Liver (tissue), 9 donors: ENCODE measurements around the gene BTN2A1. TPM values are rescaled to one million over a fixed set of nuclear protein-coding genes. Genes with fewer than 3 reads are reported as not detected.
"Not testable (repeated sequence)": the region's sequence is repeated elsewhere in the genome, so short reads cannot be mapped to it uniquely, and the experiment has no call there.

Experiments used
- DNase-seq: peaks from one replicate; pipeline ENCODE4 v3.0.0-alpha.2; 2017; ENCODE audit warnings: low spot score
- H3K27ac ChIP-seq, 2 donors: one replicate each; pipeline ENCODE4 v1.7.0; 2013; ENCODE audit warnings: inconsistent platforms in 2 of 2, low read length in 2 of 2, control low read depth in 1 of 2, low read depth in 1 of 2, mild to moderate bottlenecking in 1 of 2
- H3K27me3 ChIP-seq, 4 donors: one replicate each; pipeline versions ENCODE4 v1.6.1 to v1.7.0; 2013; ENCODE audit warnings: low read length in 3 of 4, inconsistent platforms in 1 of 4, mild to moderate bottlenecking in 1 of 4, moderate library complexity in 1 of 4; ENCODE audit not compliant: control insufficient read depth in 4 of 4, insufficient read depth in 4 of 4
- H3K36me3 ChIP-seq, 4 donors: one replicate each; pipeline versions ENCODE4 v1.6.1 to v1.7.0; 2013; ENCODE audit warnings: low read length in 3 of 4, mild to moderate bottlenecking in 3 of 4, low read depth in 1 of 4, moderate library complexity in 1 of 4; ENCODE audit not compliant: control insufficient read depth in 4 of 4, insufficient read depth in 3 of 4
- H3K4me1 ChIP-seq, 4 donors: one replicate each; pipeline versions ENCODE4 v1.6.1 to v1.7.0; 2013; ENCODE audit warnings: low read length in 3 of 4, mild to moderate bottlenecking in 3 of 4, moderate library complexity in 1 of 4; ENCODE audit not compliant: control insufficient read depth in 4 of 4, insufficient read depth in 4 of 4
- H3K4me3 ChIP-seq, 3 donors: one replicate each; pipeline versions ENCODE4 v1.6.1 to v1.7.0; 2013; ENCODE audit warnings: low read length in 3 of 3, control low read depth in 1 of 3, low read depth in 1 of 3, mild to moderate bottlenecking in 1 of 3
- H3K9ac ChIP-seq, 2 donors: one replicate each; pipeline ENCODE4 v1.7.0; 2013; ENCODE audit warnings: low read length in 2 of 2, mild to moderate bottlenecking in 2 of 2, moderate library complexity in 2 of 2, control low read depth in 1 of 2, low read depth in 1 of 2
- H3K9me3 ChIP-seq, 4 donors: one replicate each; pipeline versions ENCODE4 v1.6.1 to v1.7.0; 2013; ENCODE audit warnings: low read length in 3 of 4; ENCODE audit not compliant: control insufficient read depth in 4 of 4
- EGR1 ChIP-seq, 2 donors: IDR thresholded peaks; 2 replicates each; pipeline ENCODE4 v1.6.1; 2016 to 2018; ENCODE audit warnings: antibody characterized with exemption in 2 of 2, low read depth in 2 of 2
- FOXA1 ChIP-seq: IDR thresholded peaks from 2 replicates; pipeline ENCODE4 v1.6.1; 2016; ENCODE audit warnings: antibody characterized with exemption
- GABPA ChIP-seq, 2 donors: IDR thresholded peaks in 1 of 2; conservative IDR thresholded peaks in 1 of 2; 2 replicates each; pipeline ENCODE4 v1.6.1; 2016; ENCODE audit warnings: antibody characterized with exemption in 2 of 2, mild to moderate bottlenecking in 1 of 2, moderate library complexity in 1 of 2
- HNF4A ChIP-seq, 2 donors: conservative IDR thresholded peaks; 2 replicates each; pipeline ENCODE4 v1.6.1; 2016; ENCODE audit warnings: antibody characterized with exemption in 2 of 2, mild to moderate bottlenecking in 2 of 2
- HNF4G ChIP-seq: IDR thresholded peaks from 2 replicates; pipeline ENCODE4 v1.6.1; 2016; ENCODE audit warnings: antibody characterized with exemption
- RAD21 ChIP-seq, 2 donors: IDR thresholded peaks; 2 replicates each; pipeline ENCODE4 v1.6.1; 2016; ENCODE audit warnings: antibody characterized with exemption in 2 of 2, mild to moderate bottlenecking in 2 of 2
- RXRA ChIP-seq, 2 donors: IDR thresholded peaks; 2 replicates each; pipeline ENCODE4 v1.6.1; 2017 to 2018; ENCODE audit warnings: antibody characterized with exemption in 2 of 2, mild to moderate bottlenecking in 1 of 2
- SP1 ChIP-seq: IDR thresholded peaks from 2 replicates; pipeline ENCODE4 v1.6.1; 2018; ENCODE audit warnings: antibody characterized with exemption, mild to moderate bottlenecking
- YY1 ChIP-seq: IDR thresholded peaks from 2 replicates; pipeline ENCODE4 v1.6.1; 2016; ENCODE audit warnings: antibody characterized with exemption, mild to moderate bottlenecking
- WGBS: extraction: QIAGEN DNeasy Blood & Tissue Kit; methylation state at CpG from one replicate; pipeline ENCODE4 v1.1.7; 2013; 5-methylcytosine and 5-hydroxymethylcytosine counted together
- polyA plus RNA-seq, 2 donors: library from polyadenylated mRNA; stranded (reverse) in 1 of 2; unstranded in 1 of 2; fragments of 200-250 nt in 1 of 2; fragments of >200 nt in 1 of 2; fragmentation: Nextera tagmentation in 1 of 2; extraction: Ambion mirVana in 1 of 2; gene quantifications; one replicate each; pipeline versions ENCODE4 v1.2.1 to v1.2.3, GENCODE V29; 2013 to 2015
- total RNA-seq, 2 donors: library from RNA; depleted of rRNA; stranded (reverse); fragments of >200 nt; gene quantifications; one replicate each; pipeline ENCODE4 v1.2.3, GENCODE V29; 2014
- TF ChIP-seq, protein P1 (sequence below): IDR thresholded peaks from 2 replicates; pipeline ENCODE4 v1.6.1; 2016; ENCODE audit warnings: antibody characterized with exemption
- TF ChIP-seq, protein P2 (sequence below): fragments of 150-350 bp; IDR thresholded peaks from 2 replicates; pipeline ENCODE4 v1.5.1; 2017; ENCODE audit warnings: improper control_type of control experiment, low read depth, low read length; ENCODE audit not compliant: missing input control
- donor health status: healthy.
- donor health status: healthy.
- donor health status: healthy.
- donor health status: healthy.
- donor health status: healthy.

The BTN2A1 gene
- total and polyA plus RNA-seq, 4 donors = 2.7 to 5.9 (median 5.2) TPM

DNA sequence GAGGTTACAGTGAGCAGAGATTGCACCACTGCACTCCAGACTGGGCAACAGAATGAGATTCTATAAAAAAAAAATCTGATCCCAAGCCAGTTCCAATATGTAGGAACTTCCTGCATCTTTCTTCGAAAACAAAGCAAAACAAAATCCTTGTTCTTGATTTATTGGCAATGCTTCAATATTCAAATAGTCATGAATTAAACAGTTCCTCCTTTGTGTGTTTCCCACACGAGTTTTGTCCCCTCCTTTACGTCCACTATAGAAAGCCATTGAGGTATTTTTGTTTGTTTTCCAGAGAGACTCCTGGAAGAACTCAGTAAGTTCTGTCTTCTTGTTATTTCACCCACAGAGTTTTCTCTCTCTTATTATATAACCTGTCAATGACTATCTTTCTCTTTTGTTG is 49.9 kb downstream of the BTN2A1 start:
- Histone ChIP-seq H3K4me1 (no peaks in the 10 kb centered on the region), H3K27ac (no peak overlapping the region), H3K9me3 (no peaks in the 10 kb centered on the region), H3K4me3 (no peak overlapping the region), H3K9ac (no peak overlapping the region), H3K27me3 (peaks cover 0 to 5% (median 2%) of the 10 kb centered on the region in 4 donors), H3K36me3 (no peaks in the 10 kb centered on the region)
- DNase-seq = no peak
- WGBS = 78% methylated on average over 3 of the region's 3 CpGs
- TF ChIP-seq, protein P1, sequence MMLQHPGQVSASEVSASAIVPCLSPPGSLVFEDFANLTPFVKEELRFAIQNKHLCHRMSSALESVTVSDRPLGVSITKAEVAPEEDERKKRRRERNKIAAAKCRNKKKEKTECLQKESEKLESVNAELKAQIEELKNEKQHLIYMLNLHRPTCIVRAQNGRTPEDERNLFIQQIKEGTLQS = no peak
- TF ChIP-seq SP1 = no peak
- no peak for TF ChIP-seq YY1
- no peak for TF ChIP-seq EGR1 (IDR thresholded peaks at IDR 0.05; ENCODE audit: low read depth in 2 of 2)
- no peak for TF ChIP-seq FOXA1
- TF ChIP-seq RAD21 (IDR thresholded peaks at IDR 0.05) = no peak

- not testable (repeated sequence) for H3K36me3 ChIP-seq, H3K27ac ChIP-seq, H3K27me3 ChIP-seq, H3K9ac ChIP-seq, DNase-seq, H3K4me1 ChIP-seq, H3K4me3 ChIP-seq, H3K9me3 ChIP-seq
- WGBS = 84% methylated on average over 8 of the region's 8 CpGs
Measured at GRCh38 chr6:26511033-26511432, 53.3 kb downstream of the BTN2A1 start.

- no peaks in the 10 kb centered on the region for H3K4me1 ChIP-seq
- no peaks in the 10 kb centered on the region for H3K9me3 ChIP-seq
- no peak overlapping the region for H3K27ac ChIP-seq
- H3K36me3 ChIP-seq = no peaks in the 10 kb centered on the region
- no peak for TF ChIP-seq RXRA (IDR thresholded peaks at IDR 0.05)
- peak in 1 of 2 donors; percentile 23 for TF ChIP-seq HNF4A (conservative IDR thresholded peaks at IDR 0.05)
- no peak for TF ChIP-seq YY1
- no peak for TF ChIP-seq RAD21 (IDR thresholded peaks at IDR 0.05)
- TF ChIP-seq GABPA (IDR thresholded peaks at IDR 0.05 in 1 of 2, conservative IDR thresholded peaks at IDR 0.05 in 1 of 2) = no peak
- TF ChIP-seq, protein P2, sequence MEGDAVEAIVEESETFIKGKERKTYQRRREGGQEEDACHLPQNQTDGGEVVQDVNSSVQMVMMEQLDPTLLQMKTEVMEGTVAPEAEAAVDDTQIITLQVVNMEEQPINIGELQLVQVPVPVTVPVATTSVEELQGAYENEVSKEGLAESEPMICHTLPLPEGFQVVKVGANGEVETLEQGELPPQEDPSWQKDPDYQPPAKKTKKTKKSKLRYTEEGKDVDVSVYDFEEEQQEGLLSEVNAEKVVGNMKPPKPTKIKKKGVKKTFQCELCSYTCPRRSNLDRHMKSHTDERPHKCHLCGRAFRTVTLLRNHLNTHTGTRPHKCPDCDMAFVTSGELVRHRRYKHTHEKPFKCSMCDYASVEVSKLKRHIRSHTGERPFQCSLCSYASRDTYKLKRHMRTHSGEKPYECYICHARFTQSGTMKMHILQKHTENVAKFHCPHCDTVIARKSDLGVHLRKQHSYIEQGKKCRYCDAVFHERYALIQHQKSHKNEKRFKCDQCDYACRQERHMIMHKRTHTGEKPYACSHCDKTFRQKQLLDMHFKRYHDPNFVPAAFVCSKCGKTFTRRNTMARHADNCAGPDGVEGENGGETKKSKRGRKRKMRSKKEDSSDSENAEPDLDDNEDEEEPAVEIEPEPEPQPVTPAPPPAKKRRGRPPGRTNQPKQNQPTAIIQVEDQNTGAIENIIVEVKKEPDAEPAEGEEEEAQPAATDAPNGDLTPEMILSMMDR = no peak
- no peak for TF ChIP-seq HNF4G
- TF ChIP-seq SP1 = no peak
- H3K27me3 ChIP-seq = no peaks in the 10 kb centered on the region
- 54% methylated on average over 2 of the region's 2 CpGs for WGBS
- no peak overlapping the region for H3K4me3 ChIP-seq
- DNase-seq = no peak
- no peak overlapping the region for H3K9ac ChIP-seq
Measured at GRCh38 chr6:26514984-26515383, 57.2 kb downstream of the BTN2A1 start.
